Rectal smooth muscle tissue (tissue), 1 donor: Measurements from ENCODE around the gene SLC29A3.
A peak's percentile ranks its signal among the peaks of the same experiment; 100 is the strongest.

Experiments used
- H3K27ac ChIP-seq: one replicate; pipeline ENCODE4 v1.7.0; 2013; ENCODE audit warnings: low read depth, low read length, inconsistent platforms
- H3K27me3 ChIP-seq: one replicate; pipeline ENCODE4 v1.7.0; 2013; ENCODE audit warnings: low read length; ENCODE audit not compliant: control insufficient read depth, insufficient read depth
- H3K36me3 ChIP-seq: one replicate; pipeline ENCODE4 v1.7.0; 2013; ENCODE audit warnings: low read length; ENCODE audit not compliant: control insufficient read depth, insufficient read depth
- H3K4me1 ChIP-seq: one replicate; pipeline ENCODE4 v1.7.0; 2013; ENCODE audit warnings: low read length; ENCODE audit not compliant: control insufficient read depth, insufficient read depth
- H3K4me3 ChIP-seq: one replicate; pipeline ENCODE4 v1.7.0; 2013; ENCODE audit warnings: low read length
- H3K9ac ChIP-seq: one replicate; pipeline ENCODE4 v1.7.0; 2013; ENCODE audit warnings: low read length

SLC29A3 gene

DNA sequence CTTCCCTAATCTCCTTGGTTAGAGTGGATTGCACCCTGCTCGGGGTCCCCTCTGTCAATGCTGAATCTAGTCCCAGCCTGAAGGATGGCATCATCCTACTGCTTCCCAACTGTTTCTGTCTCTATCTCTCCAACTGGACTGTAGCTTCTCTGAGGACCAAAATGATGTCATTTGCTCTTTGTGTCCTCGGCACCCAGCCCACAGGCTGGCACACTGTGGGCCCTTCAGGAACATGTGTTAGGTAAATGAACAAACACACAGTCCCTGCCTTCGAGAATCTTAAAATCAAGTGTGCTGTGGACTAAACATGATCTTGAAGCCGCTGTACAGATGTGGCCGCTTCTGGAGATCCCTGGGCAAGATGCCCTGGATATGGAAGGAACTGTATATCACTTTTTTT is 72.6 kb downstream of the SLC29A3 start:
- no peak overlapping the region for H3K4me3 ChIP-seq
- H3K27ac ChIP-seq: no peak overlapping the region
- H3K27me3 ChIP-seq: no peaks in the 10 kb centered on the region
- no peaks in the 10 kb centered on the region for H3K36me3 ChIP-seq
- no peaks in the 10 kb centered on the region for H3K4me1 ChIP-seq
- no peak overlapping the region for H3K9ac ChIP-seq

- H3K27ac ChIP-seq: no peak overlapping the region
- no peaks in the 10 kb centered on the region for H3K27me3 ChIP-seq
- no peaks in the 10 kb centered on the region for H3K4me1 ChIP-seq
- H3K36me3 ChIP-seq: no peaks in the 10 kb centered on the region
- no peak overlapping the region for H3K9ac ChIP-seq
- no peak overlapping the region for H3K4me3 ChIP-seq
Measured at GRCh38 chr10:71392292-71392691, 73.2 kb downstream of the SLC29A3 start.

DNA sequence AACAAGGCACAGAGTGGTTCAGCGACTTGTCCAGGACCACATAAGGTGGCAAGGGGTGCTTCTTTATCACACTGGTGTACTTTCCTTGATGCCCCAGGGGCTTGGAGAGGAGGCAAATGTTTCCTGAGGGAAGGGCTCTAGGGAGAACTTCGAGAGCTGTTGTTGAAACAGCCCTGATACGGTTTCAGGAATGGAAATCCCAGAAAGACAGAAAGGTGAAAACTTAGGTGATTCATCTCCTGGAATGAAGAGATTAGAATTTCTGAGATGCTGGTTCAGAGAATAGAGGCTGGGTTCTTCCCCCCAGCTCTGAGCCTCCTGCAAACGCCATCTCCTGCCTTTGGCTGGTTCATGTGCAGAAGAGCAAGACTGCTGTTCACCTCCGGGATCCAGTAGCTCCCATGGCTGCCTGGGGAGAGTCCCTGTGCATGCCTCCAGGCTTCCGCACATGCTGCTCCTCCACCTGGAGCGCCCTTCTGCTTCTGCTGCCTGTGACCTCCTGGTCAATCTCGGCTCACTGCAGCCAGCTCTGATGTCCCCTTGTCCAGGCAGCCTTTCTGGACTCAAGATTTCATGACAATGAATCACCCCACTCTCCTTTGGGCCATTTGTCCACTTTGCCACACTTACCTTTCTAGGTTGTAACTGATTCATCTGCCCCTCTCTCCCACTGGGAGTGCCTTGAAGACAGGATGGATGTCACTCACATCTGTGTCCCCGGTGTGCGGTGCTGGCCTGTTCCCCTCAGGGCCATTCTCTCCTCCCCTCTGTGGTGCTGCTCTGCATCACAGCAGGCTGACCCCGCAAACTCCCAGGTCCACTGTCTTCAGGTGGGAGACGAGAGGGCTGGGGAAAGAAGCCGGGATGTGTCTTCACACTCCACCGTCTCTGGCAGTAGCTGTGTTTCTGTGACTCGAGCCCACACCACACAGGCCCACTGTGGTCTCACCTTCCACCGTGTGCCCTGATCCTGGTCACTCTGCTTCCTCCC is 74.0 kb downstream of the SLC29A3 start:
- H3K27me3 ChIP-seq: peaks cover 5% of the 10 kb centered on the region
- H3K27ac ChIP-seq: no peak overlapping the region
- no peak overlapping the region for H3K4me3 ChIP-seq
- H3K4me1 ChIP-seq: peaks cover 3% of the 10 kb centered on the region
- no peak overlapping the region for H3K9ac ChIP-seq
- no peaks in the 10 kb centered on the region for H3K36me3 ChIP-seq

DNA sequence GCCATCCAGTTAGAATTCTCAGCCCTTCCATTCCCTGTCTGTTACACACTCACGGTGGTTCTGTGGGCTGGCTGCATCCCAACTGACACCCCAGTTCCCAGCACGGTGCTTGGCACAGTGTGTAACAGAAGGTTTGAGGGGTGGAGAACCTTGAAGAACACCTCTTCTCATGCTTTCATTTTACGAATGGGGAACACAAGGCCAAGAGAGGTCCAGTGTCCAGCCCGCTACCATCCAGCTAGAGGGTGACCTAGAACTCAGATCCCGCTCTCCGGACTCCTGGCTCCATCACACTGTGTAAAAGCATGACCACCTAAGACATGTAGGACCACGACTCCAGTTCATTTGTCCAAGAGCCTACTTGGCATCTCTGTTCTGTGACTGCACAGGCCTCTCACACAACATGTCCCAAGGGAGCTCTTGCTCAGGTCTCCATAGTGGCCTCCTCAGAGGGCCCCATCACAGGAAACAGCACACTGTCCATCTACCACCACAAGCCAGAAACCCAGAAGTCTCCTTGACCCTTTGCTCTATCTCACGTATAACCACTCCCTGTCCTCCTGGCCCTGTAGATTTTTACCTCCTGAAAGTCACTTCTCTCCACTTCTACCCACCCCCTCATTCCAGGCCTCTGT is 74.9 kb downstream of the SLC29A3 start:
- no peak overlapping the region for H3K4me3 ChIP-seq
- peaks cover 13% of the 10 kb centered on the region for H3K27me3 ChIP-seq
- no peak overlapping the region for H3K9ac ChIP-seq
- no peak overlapping the region for H3K27ac ChIP-seq
- no peaks in the 10 kb centered on the region for H3K36me3 ChIP-seq
- peaks cover 3% of the 10 kb centered on the region for H3K4me1 ChIP-seq

DNA sequence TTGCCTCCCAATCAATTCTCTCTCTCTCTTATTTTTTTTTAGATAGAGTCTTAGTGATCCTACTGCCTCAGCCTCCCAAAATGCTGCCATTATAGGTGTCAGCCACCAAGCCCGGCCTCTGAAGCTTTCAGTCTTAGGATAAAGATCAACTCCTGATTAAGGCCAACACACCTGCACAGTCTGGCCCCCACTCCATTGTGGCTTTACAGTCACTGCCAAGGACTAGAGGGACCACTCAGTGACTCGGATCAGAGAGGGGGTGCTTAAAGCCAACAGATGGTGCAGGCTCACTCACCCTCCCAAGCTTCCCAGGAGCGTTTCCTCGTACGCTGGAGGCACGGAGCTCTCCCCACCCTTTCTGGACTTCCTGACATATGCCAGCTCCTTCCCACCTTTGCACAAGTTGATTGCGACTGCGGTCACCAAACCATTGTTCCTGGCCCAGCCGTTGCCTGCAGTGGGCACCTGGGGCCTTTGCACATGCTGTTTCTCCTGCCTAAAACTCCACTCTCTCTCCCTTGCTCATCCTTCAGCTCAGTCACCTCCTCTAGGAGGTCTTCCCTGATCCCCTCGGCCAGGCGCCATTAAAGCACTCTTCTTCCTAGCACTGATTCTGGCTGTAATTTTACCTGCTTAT is 76.0 kb downstream of the SLC29A3 start:
- Histone ChIP-seq H3K4me3 (no peak overlapping the region), H3K36me3 (no peaks in the 10 kb centered on the region), H3K27ac (no peak overlapping the region), H3K27me3 (peaks cover 22% of the 10 kb centered on the region), H3K9ac (no peak overlapping the region), H3K4me1 (peaks cover 3% of the 10 kb centered on the region)

- H3K4me1 ChIP-seq: peaks cover 3% of the 10 kb centered on the region
- no peak overlapping the region for H3K27ac ChIP-seq
- H3K9ac ChIP-seq: no peak overlapping the region
- H3K4me3 ChIP-seq: no peak overlapping the region
- no peaks in the 10 kb centered on the region for H3K36me3 ChIP-seq
- peaks cover 22% of the 10 kb centered on the region for H3K27me3 ChIP-seq
Measured at GRCh38 chr10:71395621-71396020, 76.6 kb downstream of the SLC29A3 start.

- Histone ChIP-seq H3K27me3 (peaks cover 25% of the 10 kb centered on the region), H3K9ac (no peak overlapping the region)
Measured at GRCh38 chr10:71396084-71396710, 77.1 kb downstream of the SLC29A3 start.

DNA sequence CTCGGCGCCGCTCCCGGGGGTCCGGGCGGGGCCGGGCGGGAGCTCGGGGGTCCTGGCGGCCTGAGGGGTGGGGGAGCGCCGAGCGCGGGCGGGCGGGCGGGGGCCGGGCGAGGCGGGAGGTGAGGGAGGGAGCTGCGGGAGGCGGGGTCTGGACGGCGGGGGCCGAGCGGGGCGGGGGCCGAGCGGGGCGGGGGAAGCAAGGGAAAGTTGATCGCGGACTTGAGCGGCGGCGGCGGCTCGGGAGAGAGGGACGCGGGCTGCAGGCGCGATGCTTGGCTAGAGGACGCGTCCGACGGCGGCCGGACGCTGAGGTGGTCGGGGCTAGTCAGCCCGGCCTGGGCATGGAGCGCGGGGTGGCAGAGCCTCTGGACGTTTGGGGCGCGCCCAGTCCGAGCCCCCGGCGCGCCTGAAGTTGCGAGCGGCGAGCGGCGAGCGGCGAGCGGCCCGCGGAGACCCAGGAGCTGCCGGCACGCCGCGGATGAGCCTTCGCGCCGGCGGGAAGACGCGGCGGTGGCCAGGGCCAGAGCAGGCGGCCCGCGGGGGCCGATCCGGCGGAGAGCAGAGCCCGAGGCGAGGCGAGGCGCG is 77.7 kb downstream of the SLC29A3 start, which contains the start of gene CDH23:
TSS of gene CDH23 (plus strand) at position 210 of the 585 bp plus-strand sequence. CDS start 42,912 bp downstream, outside the sequence.
- Histone ChIP-seq H3K4me3 (peak within 1 kb of the TSS; percentile 52), H3K36me3 (no peaks in the 10 kb centered on the region), H3K4me1 (peaks cover 3% of the 10 kb centered on the region), H3K27me3 (peaks cover 26% of the 10 kb centered on the region), H3K27ac (no peak within 1 kb of the TSS), H3K9ac (no peak within 1 kb of the TSS)

More at GRCh38 chr10:71396084-71396710, 77.1 kb downstream of the SLC29A3 start:
- Histone ChIP-seq H3K4me3 (peak overlapping the region; percentile 52), H3K36me3 (no peaks in the 10 kb centered on the region), H3K4me1 (peaks cover 3% of the 10 kb centered on the region), H3K27ac (no peak overlapping the region)

DNA sequence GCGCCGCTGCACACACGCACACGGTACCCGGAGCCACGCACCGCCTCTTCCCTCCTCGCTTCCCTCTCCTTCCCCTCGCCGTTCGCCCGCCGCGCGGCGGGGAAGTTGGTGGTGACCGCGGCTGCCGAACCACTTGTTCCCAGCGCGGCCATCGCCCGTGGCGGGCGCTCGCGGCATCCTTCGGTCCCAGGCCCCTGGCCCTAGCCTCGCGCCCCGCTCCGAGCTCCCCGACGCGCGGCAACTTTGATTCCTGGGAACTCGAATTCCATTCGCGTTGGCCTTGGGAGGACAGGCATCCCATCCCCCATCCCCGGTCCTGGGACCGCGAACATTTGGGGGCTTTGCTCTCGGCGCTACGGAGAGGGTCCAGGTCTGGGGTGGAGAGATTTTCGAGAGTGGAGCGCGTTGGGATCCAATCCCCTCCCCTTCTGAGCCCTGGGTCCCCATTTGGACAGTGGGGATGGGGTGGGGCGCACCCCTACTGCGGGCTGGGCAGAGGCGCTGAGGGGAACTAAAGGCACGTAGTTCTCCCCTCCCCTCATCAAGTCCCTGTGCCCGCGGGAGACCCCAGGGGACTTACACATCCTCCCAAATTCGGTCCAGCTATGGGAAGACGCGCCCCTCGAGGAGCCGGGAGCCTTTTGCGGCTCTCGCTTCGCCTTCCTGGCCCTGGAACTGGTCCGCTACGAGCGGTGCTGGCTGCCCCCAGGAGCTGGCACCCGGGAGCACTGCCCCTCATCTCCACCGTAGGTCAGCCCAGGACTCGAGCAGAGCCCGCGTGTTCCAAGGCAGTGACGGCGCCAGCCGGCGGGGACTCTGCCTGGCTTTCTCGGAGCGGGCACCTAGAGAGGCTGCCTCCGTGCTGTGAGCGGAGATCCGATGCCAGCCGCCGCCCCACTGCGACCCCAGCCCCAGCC is 78.5 kb downstream of the SLC29A3 start:
- peak overlapping the region; percentile 52 for H3K4me3 ChIP-seq
- H3K36me3 ChIP-seq: no peaks in the 10 kb centered on the region
- peaks cover 28% of the 10 kb centered on the region for H3K27me3 ChIP-seq
- H3K4me1 ChIP-seq: peaks cover 3% of the 10 kb centered on the region
- H3K9ac ChIP-seq: no peak overlapping the region
- no peak overlapping the region for H3K27ac ChIP-seq

GRCh38 chr10:71398976-71399375 is 79.9 kb downstream of the SLC29A3 start:
- H3K4me3 ChIP-seq: no peak overlapping the region

DNA sequence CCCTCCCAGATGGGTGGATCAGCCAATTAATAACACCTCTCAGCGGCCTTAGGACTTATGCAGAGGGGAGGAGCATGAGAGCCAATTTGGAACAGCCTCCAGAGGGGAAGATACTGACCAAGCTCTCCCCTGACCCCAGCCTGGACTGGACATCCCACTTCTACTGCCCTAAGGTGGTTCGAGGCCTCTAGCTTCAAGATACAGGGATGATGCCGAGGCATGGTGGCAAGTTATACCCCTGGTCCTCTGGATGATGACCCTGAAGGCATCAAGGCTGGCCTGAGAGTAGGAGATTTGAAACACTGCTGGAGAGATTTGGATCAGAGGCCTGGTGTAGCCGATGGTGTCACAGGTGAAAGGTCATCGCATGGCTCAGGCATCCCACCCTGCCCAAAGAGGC is 80.9 kb downstream of the SLC29A3 start:
- peaks cover 3% of the 10 kb centered on the region for H3K4me1 ChIP-seq
- H3K4me3 ChIP-seq: no peak overlapping the region
- H3K27me3 ChIP-seq: peaks cover 31% of the 10 kb centered on the region
- no peaks in the 10 kb centered on the region for H3K36me3 ChIP-seq
- no peak overlapping the region for H3K27ac ChIP-seq
- no peak overlapping the region for H3K9ac ChIP-seq

More at GRCh38 chr10:71398976-71399375, 79.9 kb downstream of the SLC29A3 start:
- Histone ChIP-seq H3K4me1 (peaks cover 3% of the 10 kb centered on the region), H3K36me3 (no peaks in the 10 kb centered on the region), H3K27ac (no peak overlapping the region), H3K9ac (no peak overlapping the region), H3K27me3 (peaks cover 28% of the 10 kb centered on the region)
